ENCODE measurements around the gene TBC1D8B. TPM values are rescaled to one million over a fixed set of nuclear protein-coding genes. Genes with fewer than 3 reads are reported as not detected.
"Not testable (repeated sequence)": the region's sequence is repeated elsewhere in the genome, so short reads cannot be mapped to it uniquely, and the experiment has no call there.

Gene TBC1D8B
- total RNA-seq = 8.3 and 17.1 TPM in 2 replicates

DNA sequence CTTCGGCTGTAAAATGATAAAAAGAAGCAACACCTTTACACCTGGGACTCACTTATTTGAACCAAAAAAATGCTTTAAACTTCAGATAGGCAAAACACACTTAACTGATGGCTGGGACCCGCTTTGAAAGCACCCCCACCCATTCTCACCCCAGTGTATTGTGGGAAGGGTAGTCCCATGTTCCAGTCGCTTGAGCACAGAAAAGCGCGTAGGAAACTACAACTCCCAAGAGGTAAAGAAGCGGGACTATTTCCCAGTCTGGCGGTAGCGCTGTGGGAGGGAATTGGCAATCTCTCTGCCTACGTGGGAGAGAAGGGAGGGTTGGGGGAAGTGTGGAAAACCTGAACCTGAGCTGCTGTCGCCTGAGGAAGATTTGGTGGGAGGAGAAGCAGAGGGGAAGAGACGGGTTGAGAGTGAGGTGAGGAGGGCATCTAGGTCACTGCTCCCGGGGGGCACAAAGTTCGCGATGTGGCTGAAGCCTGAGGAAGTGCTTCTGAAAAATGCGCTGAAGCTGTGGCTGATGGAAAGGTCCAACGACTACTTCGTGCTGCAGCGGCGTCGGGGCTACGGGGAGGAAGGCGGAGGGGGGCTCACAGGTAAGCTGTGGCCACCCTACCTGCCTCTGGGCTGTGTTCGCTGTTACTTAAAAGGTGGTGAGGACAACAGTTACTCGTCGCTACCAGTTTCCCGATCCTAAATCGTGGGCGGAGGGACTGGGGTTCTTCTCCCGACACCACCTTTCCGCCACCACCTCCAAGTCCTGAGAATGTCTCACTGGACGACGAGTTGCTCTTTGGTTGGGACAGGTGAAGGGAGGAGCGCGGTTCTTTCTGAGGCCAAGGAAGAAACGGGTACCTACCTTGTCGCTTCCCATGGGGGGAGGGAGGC is at the start of gene TBC1D8B:
TBC1D8B (plus strand) TSS at position 286 of the 888 bp plus-strand sequence; CDS start at position 467, 181 bp downstream.
- peak; percentile 92 for DNase-seq (ENCODE audit: low read depth)

DNA sequence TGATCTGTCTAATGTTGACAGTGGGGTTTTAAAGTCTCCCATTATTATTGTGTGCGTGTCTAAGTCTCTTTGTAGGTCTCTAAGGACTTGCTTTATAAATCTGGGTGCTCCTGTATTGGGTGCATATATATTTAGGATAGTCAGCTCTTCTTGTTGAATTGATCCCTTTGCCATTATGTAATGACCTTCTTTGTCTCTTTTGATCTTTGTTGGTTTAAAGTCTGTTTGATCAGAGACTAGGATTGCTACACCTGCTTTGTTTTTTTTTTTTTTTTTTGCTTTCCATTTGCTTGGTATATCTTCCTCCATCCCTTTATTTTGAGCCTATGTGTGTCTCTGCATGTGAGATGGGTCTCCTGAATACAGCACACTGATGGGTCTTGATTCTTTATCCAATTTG is 33.2 kb upstream of the TBC1D8B start:
- DNase-seq (ENCODE audit: low read depth) = not testable (repeated sequence)

DNA sequence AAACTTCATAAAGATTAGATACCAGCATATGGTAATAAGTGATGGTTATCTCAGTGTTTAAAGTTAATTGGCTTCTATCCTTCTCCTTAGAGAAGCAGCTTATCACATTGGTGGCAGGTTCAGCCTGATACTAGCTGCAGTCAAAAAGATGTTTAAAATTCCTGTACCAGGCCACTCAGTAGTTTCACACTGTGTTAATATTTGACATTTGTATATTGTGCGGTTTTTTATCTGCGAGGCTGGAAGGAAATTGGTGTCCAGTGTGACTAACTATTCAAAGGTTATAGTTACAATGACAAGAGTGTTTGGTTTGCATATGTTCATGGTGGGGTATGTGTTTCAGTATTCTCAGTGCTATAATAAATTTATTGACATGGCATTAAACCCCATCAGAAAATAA is 27.5 kb upstream of the TBC1D8B start:
- DNase-seq (ENCODE audit: low read depth) = peak; percentile 23

DNA sequence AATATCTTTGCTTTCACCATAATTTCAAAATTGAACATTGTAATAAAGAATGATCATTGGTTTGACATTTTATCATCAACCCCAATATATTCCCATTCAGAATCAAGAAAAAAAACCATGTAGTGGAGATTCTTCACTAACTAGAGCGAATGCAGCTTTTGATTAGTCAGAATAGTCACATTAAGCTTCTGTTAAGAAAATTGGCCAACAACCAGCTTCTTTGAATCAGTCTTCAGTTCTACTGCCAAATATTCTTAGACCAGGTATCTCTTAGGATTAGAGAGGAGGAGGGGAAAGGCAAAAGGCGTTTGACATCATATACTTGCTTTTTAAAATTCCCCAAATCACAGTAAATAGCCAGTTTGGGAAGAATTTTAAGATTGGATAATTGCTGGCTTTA is 22.2 kb upstream of the TBC1D8B start:
- peak; percentile 65 for DNase-seq (ENCODE audit: low read depth)

DNA sequence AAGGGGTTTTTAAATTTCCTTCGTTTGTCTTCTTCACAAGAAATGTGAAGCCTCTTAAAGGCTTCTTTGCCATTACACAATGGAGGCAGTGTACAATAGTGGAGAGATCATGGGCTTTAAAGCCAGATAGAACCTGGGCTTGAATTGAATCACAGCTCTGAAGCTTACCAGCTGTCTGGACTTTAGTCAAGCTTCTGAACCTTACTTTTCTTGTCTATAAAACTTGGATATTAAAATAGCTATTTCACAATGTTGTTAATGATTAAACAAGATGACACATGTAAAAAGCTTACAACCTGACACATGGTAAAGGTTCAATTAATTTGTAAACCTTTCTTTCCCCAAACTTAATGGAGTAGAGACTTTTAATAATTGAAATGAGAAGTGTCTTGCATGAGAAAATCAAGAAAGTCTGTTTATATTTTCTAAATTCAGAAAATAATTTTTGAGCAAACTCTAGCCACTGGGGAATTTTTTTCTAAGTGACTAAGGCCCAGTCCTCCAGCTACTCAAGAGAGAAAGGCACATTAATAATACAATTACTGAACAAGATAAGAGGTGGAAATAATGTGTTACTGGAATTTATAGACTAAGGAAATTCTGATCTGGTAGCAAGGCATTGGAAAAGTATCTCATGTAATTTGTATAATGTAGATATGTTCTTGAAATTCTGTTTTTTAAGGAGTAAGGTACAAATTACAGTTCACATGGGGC is 21.7 kb upstream of the TBC1D8B start:
- peak; percentile 95 for DNase-seq (ENCODE audit: low read depth)

DNA sequence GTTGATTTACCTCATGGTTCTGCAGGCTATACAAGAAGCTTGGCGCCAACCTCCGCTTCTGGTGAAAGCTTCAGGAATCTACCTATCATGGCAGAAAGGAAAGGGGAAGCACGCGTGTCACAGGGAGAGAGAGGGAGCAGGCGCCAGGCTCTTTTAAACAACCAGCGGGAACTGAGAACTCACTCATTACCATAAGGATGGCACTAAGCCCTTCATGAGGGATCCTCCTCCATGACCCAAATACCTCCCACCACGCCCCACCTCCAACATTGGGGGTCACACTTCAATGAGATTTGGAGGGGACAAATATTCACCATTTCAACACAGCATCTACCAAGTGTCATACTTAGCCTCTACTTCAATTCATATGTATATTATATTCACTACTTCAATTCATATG is 18.8 kb upstream of the TBC1D8B start:
- no peak for DNase-seq (ENCODE audit: low read depth)

DNA sequence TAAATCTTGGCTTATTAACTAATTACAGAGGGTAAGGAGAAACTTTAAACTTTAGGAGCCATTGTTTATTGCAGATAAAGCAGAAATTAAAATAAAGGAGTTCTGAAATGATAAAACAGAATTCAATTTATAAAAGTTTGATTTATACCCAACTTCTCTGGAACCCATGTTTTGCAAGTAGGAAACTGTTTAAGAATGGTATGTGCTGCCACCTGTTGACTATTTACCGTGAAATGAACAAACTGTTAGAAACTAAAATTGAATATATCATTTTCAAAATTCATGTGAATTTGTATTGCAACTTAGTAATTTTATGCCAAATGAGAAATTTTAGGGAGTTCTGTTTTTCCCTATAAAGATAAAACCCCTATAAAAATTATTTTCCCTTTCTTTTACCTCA is 11.0 kb upstream of the TBC1D8B start:
- no peak for DNase-seq (ENCODE audit: low read depth)

DNA sequence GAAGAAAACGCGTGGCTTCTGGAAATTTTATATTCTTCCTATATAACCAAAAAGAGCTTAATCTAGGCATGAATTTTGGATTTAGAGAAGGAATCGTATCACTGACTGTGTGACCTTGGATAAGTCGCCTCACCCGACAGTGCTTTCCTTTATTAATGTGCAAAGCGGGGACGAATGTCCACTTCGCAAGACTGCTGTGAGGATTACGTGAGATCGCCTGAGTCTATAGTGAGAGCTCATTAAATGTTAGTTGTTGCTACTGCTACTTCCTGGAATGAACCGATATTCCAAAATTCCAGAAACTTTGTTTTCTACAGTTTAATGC is 448 bp upstream of the TBC1D8B start:
- no peak for DNase-seq (ENCODE audit: low read depth)

DNA sequence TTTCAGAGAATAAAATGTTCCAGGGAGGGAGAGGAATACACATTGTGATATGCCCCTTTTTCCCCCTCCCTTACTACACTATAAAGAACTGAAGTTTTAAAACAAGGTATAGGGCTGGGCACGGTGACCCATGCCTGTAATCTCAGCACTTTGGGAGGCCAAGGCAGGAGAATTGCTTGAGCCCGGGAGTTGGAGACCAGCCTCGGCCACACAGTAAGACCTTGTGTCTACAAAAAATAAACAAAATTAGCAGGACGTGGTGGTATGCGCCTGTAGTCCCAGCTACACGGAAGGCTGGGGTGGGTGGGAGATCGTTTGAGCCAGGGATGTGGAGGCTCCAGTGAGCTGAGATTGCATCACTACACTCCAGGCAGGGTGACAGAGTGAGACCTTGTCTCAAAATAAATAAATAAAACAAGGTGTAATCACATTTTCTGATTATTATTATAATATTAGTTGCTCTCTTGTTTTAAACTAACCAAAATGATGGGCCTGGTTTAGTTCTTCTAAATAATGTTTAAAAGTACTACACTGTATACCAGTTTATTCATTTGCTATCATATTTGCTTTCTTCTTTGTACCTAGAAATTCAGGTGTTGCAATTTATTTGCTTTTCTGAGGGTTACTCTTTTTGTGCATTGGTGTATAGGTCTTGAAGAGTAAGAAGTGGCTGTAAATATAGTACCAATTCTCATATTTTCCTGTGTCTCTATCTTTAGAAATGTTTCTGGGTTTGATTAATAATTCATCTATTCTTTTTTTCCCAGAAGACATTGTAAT is 8.8 kb downstream of the TBC1D8B start:
- DNase-seq (ENCODE audit: low read depth) = no peak

DNA sequence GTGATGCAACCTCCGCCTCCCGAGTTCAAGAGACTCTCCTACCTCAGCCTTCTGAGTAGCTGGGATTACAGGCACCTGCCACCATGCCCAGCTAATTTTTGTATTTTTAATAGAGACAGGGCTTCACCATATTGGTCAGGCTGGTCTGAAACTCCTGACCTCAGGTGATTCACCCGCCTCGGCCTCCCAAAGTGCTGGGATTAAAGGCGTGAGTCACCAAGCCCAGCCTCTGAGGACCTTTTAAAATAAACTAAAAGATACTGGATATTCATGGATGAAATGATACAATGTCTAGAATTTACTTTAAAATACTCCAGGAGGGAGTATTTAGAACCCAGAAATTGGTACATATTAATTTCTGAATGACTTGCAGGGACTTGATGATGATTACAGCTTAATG is 10.5 kb downstream of the TBC1D8B start:
- DNase-seq (ENCODE audit: low read depth) = peak; percentile 6

DNA sequence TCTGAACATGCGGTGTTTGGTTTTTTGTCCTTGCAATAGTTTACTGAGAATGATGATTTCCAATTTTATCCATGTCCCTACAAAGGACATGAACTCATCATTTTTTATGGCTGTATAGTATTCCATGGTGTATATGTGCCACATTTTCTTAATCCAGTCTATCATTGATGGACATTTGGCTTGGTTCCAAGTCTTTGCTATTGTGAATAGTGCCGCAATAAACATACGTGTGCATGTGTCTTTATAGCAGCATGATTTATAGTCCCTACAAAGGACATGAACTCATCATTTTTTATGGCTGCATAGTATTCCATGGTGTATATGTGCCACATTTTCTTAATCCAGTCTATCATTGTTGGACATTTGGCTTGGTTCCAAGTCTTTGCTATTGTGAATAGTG is 11.6 kb downstream of the TBC1D8B start:
- not testable (repeated sequence) for DNase-seq (ENCODE audit: low read depth)

DNA sequence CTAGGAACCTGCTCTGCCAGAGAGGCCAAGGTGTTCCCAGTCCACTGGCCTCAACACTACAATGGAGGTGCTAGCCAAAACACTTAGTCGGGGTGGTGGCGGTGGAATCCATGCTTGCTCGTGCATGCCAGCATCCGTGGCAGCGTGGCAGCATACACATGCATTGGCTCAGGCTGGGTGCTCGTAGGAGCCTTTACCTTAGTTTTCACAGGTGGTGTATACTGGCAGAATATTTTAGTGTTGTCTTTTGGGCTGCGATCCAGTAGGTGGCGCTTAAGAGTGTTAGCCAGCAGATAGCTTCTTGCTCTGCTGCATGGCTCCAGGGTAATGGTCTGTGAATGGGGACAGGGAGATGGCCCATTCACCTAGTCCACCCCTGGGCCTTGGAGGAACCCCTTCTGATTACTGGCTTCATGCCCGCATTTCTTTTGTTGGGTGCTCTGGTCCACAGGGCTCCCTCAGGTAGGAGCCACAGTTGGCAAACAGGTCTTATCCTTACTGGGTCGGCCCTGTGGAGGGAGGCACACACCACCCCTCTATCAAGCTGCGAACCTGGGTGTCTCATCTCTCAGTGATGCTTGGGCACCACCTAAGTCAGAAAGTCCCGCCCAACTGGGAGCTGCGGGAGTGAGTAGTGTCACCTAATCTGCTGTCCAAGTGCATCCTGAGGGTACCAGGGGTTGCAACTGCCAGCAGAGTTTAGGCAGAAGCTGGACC is 60.7 kb downstream of the TBC1D8B start:
- DNase-seq (ENCODE audit: low read depth) = peak; percentile 4

DNA sequence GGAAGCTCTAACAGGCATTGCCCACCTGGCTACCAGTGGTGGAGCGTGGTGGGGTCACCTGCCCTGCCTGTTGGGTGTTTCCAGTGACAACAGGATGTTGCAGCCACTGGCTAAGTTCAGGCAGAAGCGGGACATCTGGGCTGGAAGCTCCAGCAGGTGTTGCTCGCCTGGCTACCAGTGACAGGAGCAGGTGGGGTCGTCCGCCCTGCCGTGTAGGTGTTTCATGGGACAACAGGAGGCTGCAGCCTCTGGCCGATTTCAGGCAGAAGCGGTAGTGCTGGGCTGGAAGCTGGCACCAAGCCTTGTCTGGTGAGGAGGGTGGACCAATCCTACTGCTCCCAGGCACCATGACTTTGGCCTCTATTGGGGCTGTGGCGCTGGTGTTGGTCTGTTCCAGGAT is 61.2 kb downstream of the TBC1D8B start:
- no peak for DNase-seq (ENCODE audit: low read depth)

DNA sequence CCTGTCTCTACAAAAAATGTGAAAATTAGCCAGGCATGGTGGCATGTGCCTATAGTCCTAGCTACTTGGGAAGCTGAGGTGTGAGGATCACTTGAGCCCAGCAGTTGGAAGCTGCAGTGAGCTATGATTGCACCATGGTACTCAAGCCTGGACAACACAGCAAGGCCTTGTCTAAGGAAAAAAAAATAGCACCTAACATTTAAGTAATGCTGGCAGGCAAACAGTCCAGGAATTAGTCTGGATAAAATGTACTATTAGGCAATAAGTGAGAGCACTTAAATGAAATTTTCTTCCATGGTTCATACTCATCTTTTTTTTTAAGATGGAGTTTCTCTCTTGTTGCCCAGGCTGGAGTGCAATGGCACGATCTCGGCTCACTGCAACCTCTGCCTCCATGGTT is 70.3 kb downstream of the TBC1D8B start:
- DNase-seq (ENCODE audit: low read depth) = not testable (repeated sequence)

DNA sequence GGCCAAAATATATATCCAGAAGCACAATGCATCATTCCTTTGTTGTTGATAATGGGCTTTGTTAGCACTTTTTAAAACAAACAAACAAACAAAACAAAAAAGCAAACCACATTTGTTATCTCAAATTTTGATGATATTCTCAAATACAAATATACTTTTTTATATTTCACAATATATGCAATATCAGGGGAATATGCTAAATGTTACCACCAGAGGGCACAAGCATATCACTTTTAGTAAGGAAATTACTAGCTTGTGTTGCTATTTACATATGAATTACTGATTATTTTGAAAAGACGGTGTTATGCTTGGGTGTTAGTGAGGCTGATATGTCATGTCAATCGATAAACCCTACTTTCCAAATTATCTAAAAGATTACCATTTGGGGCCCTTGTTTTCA is 71.6 kb downstream of the TBC1D8B start:
- DNase-seq (ENCODE audit: low read depth) = peak; percentile 33

DNA sequence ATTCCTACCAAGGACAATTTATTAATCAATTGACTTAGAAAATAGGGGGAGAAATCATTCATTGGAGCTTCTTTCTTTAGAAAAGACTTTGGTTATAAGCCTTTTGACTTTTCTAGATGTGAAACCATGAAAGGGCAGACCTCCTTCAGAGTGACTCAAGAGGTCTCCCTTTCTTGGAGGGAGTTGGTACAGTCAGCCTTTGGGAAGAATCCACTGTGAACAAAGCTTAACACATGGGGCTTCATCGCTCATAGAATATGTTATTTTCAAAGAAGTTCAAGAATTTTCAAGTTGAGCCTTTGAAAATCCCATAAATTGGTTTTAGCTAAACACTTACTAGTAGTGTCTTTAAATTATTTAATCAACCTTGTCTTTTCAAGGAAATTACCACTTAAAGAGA is 72.7 kb downstream of the TBC1D8B start:
- DNase-seq (ENCODE audit: low read depth) = no peak

DNA sequence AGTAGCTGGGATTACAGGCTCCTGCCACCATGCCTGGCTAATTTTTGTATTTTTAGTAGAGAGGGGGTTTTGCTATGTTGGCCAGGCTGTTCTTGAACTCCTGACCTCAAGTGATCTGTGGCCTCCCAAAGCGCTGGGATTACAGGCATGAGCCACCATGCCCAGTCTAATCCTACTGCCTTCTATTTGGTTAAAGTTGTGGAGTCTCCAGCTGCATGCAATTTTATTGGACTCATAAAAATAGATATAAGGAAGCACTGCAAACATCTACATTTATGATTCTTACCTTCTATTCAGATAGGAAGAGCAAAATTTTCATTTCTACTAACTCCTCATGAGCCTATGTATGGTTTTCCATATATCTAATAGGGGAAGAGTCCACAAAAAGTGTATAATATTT is 87.0 kb downstream of the TBC1D8B start:
- DNase-seq (ENCODE audit: low read depth) = no peak

DNA sequence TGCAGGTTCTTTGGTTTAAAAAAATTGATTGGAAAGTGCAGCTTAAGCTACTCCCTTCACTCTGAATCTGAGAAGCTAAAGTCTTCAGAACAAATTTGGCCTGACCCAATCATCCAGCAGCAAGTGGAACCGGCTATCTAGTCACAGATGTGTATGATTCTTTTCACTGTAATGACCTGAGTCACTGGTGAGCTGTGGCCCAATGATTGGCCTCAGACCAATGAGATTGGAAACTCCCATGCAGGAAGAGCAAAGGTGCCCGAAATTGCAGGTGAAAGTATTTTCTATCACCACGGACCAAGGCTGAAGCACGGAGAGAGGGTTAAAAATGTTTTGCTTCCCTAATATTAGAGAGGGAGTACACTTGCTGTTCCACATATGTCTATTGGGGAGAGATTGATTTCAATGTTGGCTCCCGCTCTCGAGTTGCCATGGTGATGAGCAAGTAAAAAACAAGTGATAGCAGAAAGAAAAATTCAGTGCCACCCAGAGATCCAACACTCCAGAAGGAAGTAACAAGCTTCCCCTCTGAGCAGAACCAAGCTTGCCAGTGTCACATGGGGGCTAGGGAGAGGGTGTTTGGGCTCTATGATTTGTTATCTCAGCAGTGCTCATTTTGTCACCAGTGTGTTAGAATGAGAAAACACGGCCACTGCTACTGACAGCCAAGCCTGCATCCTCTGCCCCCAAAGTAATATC is 89.4 kb downstream of the TBC1D8B start:
- DNase-seq (ENCODE audit: low read depth) = no peak

DNA sequence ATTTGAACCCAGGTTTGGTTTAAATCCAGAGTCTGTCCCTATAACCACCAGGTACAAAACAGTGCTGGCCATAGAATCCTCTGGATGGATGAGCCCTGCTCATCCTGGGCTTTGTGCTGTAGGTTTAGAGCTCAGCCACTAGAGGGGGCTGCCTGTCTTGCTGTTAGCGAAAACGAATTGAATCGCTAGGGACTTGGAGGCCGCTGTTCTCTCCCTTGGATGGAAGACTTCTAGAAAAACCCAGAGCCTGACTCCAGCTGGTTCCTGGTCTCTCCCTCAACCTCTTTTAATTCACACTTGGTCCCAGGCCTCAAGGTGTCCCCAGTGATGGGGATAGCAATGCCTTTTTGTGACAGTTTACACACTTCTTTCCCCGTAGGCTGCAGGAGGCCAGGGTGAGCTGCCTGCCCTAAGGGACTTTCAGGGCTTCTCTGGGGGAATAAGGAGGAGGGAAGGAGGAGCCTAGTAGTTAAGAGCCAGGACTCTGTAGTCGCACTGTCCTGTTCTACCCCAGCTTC is 92.0 kb downstream of the TBC1D8B start:
- DNase-seq (ENCODE audit: low read depth) = peak; percentile 65

DNA sequence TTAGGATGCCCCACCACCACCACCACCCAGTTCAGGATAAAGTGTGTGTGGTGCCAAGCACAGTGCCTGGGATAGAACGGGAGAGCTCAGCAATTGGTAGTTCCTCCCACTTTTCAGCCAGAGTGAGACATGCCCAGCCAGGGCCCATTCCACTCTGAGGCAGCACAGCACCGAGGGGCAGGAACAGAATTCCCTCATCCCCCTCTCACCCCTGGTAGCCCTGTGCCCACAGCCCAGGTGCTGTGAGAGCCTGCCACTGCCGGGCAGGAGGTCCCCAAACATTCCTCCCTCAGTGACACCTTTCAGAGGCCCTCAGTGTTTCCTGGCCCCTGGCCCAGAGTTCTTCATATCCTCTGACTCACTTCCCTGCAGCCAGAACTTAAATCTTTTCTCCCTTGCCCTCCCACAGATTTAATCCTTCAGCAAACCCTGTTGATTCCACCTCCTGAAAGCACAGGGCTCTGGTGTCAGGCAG is 92.5 kb downstream of the TBC1D8B start:
- DNase-seq (ENCODE audit: low read depth) = peak; percentile 89

DNA sequence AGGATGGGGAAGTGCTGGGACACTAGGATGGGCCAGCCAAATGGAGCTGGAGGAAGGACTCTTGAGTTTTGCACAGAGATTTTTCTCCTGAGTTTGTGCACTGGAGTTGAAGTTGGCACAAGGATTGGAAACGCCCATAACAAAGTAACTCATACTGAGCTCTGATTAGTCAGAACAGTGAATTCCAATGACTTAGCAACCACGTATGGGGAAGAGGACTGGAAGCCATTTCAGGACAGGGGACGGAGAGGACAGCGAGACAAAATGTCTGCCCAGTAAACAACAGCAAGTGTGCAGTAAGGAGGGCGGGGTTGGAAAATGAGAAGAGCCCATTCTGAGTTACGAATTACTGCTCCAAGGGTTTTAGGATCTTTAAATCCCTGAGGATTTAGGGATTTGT is 94.8 kb downstream of the TBC1D8B start:
- no peak for DNase-seq (ENCODE audit: low read depth)

Data from renal cortical epithelial cell (primary cell).